GM19239 (cell line): ENCODE results near the gene NECTIN1.

Experiments used
- DNase-seq: peaks from one replicate; pipeline ENCODE4 v3.0.0; 2011; ENCODE audit warnings: low spot score; ENCODE audit not compliant: insufficient read length
- FAIRE-seq: peaks from 2 replicates; lab custom pipeline; 2011; peaks lifted over from hg19 to GRCh38; lab: Jason Lieb, UNC

Gene NECTIN1

GRCh38 chr11:119626871-119627270 lies 102.1 kb downstream of the NECTIN1 start:
- FAIRE-seq (no peak), DNase-seq (no peak)

GRCh38 chr11:119626197-119626841 lies 102.7 kb downstream of the NECTIN1 start:
- FAIRE-seq (no peak), DNase-seq (no peak)

GRCh38 chr11:119625206-119625978 lies 103.6 kb downstream of the NECTIN1 start:
- FAIRE-seq (no peak), DNase-seq (no peak)

GRCh38 chr11:119624629-119625028 lies 104.4 kb downstream of the NECTIN1 start:
- FAIRE-seq (no peak), DNase-seq (no peak)

GRCh38 chr11:119624102-119624615 lies 104.8 kb downstream of the NECTIN1 start:
- FAIRE-seq (no peak), DNase-seq (peak; percentile 50)

GRCh38 chr11:119623682-119624081 lies 105.3 kb downstream of the NECTIN1 start:
- DNase-seq (no peak), FAIRE-seq (no peak)

- DNase-seq (no peak), FAIRE-seq (no peak)
Measured at GRCh38 chr11:119622454-119623143, 106.4 kb downstream of the NECTIN1 start.

- DNase-seq, result no peak
Measured at GRCh38 chr11:119619665-119620064, 109.3 kb downstream of the NECTIN1 start.

GRCh38 chr11:119618208-119618909 lies 110.6 kb downstream of the NECTIN1 start:
- no peak for DNase-seq
- FAIRE-seq, result no peak

More at GRCh38 chr11:119619665-119620064, 109.3 kb downstream of the NECTIN1 start:
- FAIRE-seq, result peak; percentile 82

- DNase-seq (no peak), FAIRE-seq (no peak)
Measured at GRCh38 chr11:119617340-119617713, 111.7 kb downstream of the NECTIN1 start.

GRCh38 chr11:119616586-119617339 lies 112.2 kb downstream of the NECTIN1 start:
- FAIRE-seq (no peak), DNase-seq (no peak)

- no peak for FAIRE-seq
- DNase-seq, result no peak
Measured at GRCh38 chr11:119615882-119616196, 113.2 kb downstream of the NECTIN1 start.

GRCh38 chr11:119615003-119615881 lies 113.8 kb downstream of the NECTIN1 start:
- peak; percentile 65 for DNase-seq
- peak; percentile 95 for FAIRE-seq

- no peak for DNase-seq
- FAIRE-seq, result no peak
Measured at GRCh38 chr11:119614222-119615002, 114.6 kb downstream of the NECTIN1 start.

- FAIRE-seq (no peak), DNase-seq (no peak)
Measured at GRCh38 chr11:119612814-119613213, 116.2 kb downstream of the NECTIN1 start.

- DNase-seq (no peak), FAIRE-seq (no peak)
Measured at GRCh38 chr11:119610836-119611426, 118.1 kb downstream of the NECTIN1 start.

- no peak for FAIRE-seq
Measured at GRCh38 chr11:119608781-119609180, 120.2 kb downstream of the NECTIN1 start.

GRCh38 chr11:119608201-119608600 lies 120.8 kb downstream of the NECTIN1 start:
- DNase-seq (no peak), FAIRE-seq (no peak)

More at GRCh38 chr11:119608781-119609180, 120.2 kb downstream of the NECTIN1 start:
- no peak for DNase-seq
